Astrocyte of the spinal cord (primary cell): ENCODE results near the gene CANT1.
A peak's percentile ranks its signal among the peaks of the same experiment; 100 is the strongest.
"Not testable (repeated sequence)": the region's sequence is repeated elsewhere in the genome, so short reads cannot be mapped to it uniquely, and the experiment has no call there.

ENCODE experiments used
- DNase-seq: peaks from one replicate; pipeline ENCODE4 v3.0.0; 2011; ENCODE audit warnings: low read depth, low spot score
- H3K4me3 ChIP-seq: 2 replicates; pipeline ENCODE4 v1.5.1; 2011; ENCODE audit warnings: low read depth, mild to moderate bottlenecking, low read length, moderate library complexity
- CTCF ChIP-seq: IDR thresholded peaks from 2 replicates; pipeline ENCODE4 v1.5.1; 2012; ENCODE audit warnings: low read depth, mild to moderate bottlenecking, low read length, inconsistent platforms
- in situ Hi-C: cut with HindIII; loops from 2 replicates; pipeline ENCODE4 v1.10.0; 2017; ENCODE audit warnings: low sequenced_read_pairs

The CANT1 gene

GRCh38 chr17:79022507-79022991, 13.0 kb upstream of the CANT1 start:
- no peak for TF ChIP-seq CTCF
- H3K4me3 ChIP-seq: no peak overlapping the region
- in situ Hi-C loops: no loop called here
- DNase-seq: no peak

- in situ Hi-C loops, H3K4me3 ChIP-seq, DNase-seq: not testable (repeated sequence)
These were observed 12.4 kb upstream of the CANT1 start for GRCh38 chr17:79021929-79022328.

GRCh38 chr17:79020631-79021301, 11.2 kb upstream of the CANT1 start:
- DNase-seq: no peak
- no peak for TF ChIP-seq CTCF
- no peak overlapping the region for H3K4me3 ChIP-seq
- in situ Hi-C loops: no loop called here

GRCh38 chr17:79019632-79020584, 10.3 kb upstream of the CANT1 start:
- peak; percentile 71 for TF ChIP-seq CTCF
- DNase-seq: peak; percentile 77
- in situ Hi-C loops: no loop called here

GRCh38 chr17:79019261-79019631, 9.7 kb upstream of the CANT1 start:
- no peak for TF ChIP-seq CTCF
- no peak for DNase-seq
- H3K4me3 ChIP-seq: no peak overlapping the region
- in situ Hi-C loops: no loop called here

More at GRCh38 chr17:79019632-79020584, 10.3 kb upstream of the CANT1 start:
- no peak overlapping the region for H3K4me3 ChIP-seq

GRCh38 chr17:79018370-79018695, 8.8 kb upstream of the CANT1 start:
- in situ Hi-C loops: no loop called here
- TF ChIP-seq CTCF: no peak
- no peak for DNase-seq

More at GRCh38 chr17:79018370-79018695, 8.8 kb upstream of the CANT1 start:
- no peak overlapping the region for H3K4me3 ChIP-seq
